GM18502 (cell line): ENCODE results near the gene DERL3.
A peak's percentile ranks its signal among the peaks of the same experiment; 100 is the strongest.

Source experiments
- ATAC-seq: cut with Tn5 transposase; IDR thresholded peaks from one replicate; pipeline ENCODE4 v1.9.1; 2021; ENCODE audit warnings: mild to moderate bottlenecking; ENCODE audit not compliant: unreplicated experiment, poor library complexity

The DERL3 gene

DNA sequence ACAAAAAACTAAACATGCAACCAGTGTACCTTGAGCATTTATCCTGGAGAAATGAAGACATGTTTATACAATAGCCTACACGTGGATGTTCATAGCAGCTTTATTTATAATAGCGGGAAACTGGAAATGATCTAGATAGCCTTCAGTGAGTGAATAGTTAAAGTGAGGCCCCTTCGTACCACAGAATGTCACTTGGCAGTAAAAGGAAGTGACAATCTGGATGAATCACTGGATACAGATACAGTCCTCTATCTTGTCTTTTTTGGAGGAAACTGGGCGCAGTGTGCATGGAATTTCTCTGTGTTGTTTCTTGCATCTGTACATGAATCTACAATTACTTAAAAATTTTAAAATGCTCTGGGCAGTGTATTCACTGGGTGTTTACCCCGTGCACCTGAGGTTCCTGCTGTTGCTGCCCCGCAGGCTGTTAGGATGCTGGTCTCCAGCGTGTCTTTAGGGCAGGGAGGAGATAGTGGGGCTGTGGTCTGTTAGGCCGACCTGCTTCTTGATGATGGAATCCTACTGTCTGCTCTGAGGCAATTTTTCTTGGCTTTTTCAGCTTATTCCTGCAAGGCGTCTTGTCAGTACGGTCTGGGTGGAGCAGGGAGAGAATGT is 23.2 kb downstream of the DERL3 start:
- ATAC-seq = no peak

DNA sequence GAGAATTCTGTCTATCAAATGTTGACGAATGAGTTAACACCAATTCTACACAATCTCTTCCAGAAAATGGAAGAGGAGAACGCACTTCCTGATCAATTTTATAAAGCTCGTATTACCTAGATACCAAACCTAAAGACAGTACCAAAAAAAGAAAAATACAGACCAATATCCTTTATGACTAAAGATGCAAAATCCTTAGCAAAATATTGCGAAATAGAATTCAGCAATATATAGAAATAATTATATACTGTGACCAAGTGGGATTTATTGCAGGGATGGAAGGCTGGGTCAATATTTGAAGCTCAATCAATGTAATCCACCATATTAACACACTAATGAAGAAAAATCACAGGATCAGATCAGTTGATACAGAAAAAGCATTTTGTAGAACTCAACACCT is 26.4 kb downstream of the DERL3 start:
- no peak for ATAC-seq

DNA sequence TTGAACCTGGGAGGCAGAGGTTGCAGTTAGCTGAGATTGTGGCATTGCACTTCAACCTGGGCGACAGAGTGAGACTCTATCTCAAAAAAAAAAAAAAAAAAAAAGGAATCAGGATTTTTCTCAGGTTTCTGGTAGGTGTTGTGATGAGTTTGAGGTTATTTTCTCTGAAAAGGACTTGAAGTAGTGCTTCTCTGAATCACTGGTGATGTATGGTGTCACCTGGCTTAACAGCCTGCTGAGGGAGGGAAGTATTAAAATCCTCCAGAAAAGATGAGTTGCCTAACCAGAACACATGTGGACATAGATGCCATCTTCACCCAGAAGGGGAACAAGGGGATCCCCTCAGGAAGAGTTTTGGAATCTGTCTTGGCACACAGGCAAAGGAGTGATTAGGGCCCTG is 32.0 kb downstream of the DERL3 start:
- no peak for ATAC-seq

- no peak for ATAC-seq
These were observed 34.0 kb downstream of the DERL3 start for GRCh38 chr22:23804781-23805291.

GRCh38 chr22:23803001-23803819 is 35.6 kb downstream of the DERL3 start:
- no peak for ATAC-seq

DNA sequence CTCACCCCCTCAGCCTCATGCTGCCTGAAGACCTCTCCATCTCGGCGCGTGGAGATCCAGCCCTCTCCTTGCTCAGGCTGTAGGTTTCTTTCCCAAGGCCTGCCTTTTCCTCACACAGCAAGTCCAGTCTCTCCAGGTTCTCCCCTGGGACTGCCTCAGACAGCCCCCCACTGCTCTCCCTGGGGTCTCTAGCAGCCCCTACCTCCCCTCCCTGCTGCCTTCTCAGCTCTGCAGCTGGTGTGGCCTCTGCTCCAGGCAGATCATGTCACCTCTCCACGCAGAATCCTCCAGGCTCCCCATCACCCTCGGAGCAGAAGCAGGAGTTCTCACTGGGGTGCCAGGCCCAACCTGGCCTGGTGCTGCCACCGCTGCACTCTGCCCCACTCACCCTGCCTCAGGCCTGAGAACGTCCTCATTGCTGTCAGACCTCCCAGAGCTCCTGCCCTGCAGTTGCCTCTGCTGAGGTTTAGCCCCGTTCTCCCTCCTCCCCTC is 36.9 kb downstream of the DERL3 start:
- ATAC-seq = no peak

DNA sequence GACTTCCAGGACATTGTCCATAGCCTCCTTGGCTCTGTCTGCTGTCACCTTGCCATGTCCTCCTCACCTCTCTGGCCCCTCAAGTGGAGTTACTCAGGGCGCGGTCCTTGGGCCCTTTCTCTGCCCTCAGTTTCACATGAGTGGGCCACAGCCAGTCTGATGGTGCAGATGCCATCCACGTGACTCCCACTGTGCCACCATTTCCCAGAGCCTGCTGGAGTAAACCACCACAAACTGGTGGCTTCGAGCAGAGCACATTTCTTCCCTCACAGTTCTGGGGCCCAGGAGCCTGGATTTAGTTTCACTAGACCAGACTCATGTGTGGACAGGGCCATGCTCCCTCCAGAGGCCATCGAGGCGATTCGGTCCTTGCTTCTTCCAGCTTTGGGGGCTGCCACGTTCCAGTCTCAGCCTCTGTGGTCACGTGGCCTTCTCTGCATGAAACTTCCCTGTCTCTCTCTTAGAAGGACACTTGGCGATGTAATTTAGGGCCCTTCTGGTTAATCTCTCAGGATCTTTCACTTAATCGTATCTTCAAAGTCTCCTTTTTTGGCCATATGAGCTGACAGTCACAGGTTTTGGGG is 37.5 kb downstream of the DERL3 start:
- no peak for ATAC-seq

DNA sequence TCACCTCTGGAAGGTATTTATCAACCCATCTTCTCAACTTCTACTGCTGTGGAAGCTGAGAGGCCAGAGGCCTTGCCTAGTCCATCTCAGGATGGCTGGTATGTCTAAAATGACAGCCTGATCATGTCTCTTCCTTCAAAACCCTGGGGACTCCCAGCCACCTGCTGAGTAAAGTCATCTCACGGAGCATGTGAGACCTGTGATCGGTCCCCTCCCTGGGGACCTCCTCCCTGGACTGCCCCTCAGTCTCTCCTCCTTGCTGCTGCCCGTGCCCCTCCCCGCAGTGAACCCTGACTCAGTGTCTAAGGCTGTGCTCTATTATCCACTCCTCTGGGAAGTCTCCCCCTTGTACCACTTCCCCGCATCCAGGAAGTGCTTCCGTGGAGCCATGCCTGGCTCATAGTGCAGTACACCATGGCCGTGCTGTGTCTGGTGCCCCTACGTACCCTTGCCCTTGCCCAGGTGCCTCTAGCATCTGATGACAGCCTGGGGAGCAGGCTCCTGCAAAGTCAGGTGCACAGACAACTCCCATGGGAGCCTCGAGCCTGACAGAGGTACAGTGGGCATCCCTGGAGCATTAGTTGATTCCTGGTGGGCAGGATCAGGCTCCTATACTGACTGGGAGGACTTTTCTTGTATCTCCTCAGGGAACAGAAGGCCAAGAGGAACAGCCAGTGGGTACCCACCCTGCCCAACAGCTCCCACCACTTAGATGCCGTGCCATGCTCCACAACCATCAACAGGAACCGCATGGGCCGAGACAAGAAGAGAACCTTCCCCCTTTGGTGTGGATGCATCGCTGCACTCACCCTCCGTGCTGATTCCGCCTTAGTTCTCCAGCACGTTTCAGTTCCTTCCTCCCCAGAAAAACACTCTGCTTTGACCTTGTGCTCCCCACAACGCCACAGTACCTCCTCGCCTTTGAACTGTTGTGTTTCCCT is 38.2 kb downstream of the DERL3 start:
- ATAC-seq = peak; percentile 61

GRCh38 chr22:23796461-23796860 is 42.3 kb downstream of the DERL3 start:
- ATAC-seq = no peak

DNA sequence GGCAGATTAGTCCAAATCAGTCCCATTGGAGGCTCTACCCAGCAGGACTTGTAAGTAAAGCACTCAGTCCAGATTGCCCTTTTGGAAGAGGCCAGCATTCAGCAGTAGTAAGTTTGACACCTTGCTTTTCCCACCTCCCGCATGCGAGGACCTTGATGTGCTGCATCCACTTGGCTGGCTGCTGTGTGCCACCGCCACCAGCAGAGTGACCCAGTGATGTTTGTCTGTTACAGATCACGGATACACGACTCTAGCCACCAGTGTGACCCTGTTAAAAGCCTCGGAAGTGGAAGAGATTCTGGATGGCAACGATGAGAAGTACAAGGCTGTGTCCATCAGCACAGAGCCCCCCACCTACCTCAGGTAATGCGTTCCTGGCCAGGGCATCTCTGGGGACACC is 45.5 kb downstream of the DERL3 start:
- no peak for ATAC-seq

- ATAC-seq = no peak
These were observed 46.8 kb downstream of the DERL3 start for GRCh38 chr22:23791738-23792645.

DNA sequence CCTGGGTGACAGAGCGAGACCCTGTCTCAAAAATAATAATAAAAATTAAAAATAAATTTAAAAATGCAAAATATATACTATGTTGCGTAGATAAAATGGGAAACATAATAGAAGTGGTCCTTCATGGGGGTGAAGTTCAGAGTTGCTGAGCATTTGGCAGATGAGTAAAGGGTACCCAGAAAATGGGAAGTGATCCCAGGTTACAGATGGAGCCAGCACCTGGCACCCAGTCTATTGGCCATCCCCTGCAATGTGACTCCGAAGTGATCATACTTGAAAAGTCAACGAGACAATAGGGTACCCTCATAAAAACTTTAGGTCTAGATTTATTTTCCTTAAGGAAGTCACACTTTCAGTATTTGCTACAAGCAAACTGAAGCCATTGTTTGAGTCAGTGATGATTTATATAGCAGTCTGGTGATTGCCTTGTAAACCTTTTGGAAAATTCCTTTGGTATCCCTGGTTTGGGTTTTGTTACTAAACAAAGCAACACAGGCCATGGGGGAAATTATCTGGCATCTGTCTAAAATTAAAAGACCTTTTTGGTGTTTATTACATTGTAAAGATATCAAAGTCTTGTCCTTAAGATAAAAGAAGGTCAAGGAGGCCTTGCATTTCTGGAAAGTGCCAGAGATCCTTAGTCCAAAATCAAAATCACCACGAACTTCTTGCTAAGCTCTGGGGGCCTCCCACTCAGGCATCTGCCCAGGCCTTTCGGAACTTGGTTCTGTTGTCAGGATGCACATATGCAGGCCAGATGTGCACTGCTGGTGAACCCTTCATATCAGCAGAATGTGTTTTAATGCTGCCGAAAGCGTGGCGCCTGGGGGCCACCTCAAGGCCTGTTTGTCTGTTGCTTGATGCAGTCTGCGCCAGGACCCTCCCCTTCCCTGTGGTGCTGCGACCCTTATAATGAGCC is 47.7 kb downstream of the DERL3 start:
- ATAC-seq = no peak

GRCh38 chr22:23789638-23790037 is 49.2 kb downstream of the DERL3 start:
- ATAC-seq = no peak

- no peak for ATAC-seq
These were observed 49.7 kb downstream of the DERL3 start for GRCh38 chr22:23789121-23789520.

GRCh38 chr22:23787910-23788309 is 50.9 kb downstream of the DERL3 start:
- no peak for ATAC-seq

GRCh38 chr22:23787600-23787896 is 51.3 kb downstream of the DERL3 start:
- ATAC-seq = peak; percentile 13

DNA sequence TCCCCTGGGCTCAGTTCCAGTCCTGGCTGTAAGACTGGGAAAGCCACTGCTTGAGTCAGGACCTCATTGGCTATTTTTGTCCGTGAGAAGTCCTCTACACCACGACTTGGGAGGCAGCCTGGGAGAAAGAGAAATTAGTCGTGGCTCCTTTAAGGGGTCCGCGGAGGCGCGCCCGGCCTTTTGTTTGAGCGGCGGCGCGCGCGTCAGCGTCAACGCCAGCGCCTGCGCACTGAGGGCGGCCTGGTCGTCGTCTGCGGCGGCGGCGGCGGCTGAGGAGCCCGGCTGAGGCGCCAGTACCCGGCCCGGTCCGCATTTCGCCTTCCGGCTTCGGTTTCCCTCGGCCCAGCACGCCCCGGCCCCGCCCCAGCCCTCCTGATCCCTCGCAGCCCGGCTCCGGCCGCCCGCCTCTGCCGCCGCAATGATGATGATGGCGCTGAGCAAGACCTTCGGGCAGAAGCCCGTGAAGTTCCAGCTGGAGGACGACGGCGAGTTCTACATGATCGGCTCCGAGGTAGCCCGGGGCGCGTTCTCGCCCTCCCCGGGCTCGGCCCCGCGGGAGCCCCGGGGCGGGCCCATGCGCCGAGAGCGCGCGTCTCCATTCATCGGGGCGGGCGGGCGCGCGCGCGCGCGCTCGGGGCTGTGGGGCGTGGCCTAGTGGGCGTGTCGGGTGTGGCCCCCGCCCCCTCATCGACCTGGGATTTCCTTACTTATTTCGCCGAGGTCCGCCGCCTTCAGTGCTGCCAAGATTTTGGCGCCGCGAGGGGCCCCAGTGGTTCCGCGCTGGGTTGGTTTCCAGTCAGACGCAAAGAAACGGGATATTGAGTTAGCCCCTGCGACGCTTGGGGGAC is 51.8 kb downstream of the DERL3 start, which contains the start of gene SMARCB1:
Gene SMARCB1 (plus strand): TSS at position 215 of the 848 bp plus-strand sequence. CDS start 204 bp downstream, at position 419.
- peak; percentile 68 for ATAC-seq
